Activated T-cell treated with anti-CD3 and anti-CD28 coated beads for 4 hours (primary cell): Measurements from ENCODE around the gene SLC25A45.

Experiments used
- DNase-seq: peaks from one replicate; pipeline ENCODE4 v3.0.0-alpha.2; 2020

SLC25A45 gene

DNA sequence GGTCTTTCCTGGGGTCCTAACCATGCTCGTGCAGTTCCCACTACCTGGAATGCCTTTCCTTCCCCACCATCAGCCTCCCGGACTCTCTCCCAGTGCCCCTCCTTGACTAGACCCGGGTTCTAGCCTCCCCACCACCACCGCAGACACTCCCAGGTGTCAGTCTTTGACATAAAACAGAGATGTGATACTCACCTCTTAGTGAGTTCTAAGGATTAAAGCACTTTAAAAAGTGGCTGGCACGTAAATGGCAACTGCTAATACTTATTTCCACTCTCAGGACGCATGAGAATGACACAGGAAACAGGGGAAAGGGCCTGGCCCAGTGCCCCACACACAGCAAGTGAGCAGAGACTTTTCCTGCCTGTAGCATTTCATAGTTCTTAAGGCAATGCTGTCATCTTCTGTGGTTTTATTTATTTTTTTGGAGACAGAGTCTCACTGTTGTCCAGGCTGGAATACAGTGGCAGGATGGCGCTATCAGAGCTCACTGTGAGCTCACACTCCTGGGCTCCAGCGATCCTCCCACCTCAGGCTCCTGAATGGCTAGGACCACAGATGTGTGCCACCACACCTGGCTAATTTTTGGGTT, 1.9 kb upstream of the SLC25A45 start:
- no peak for DNase-seq

DNA sequence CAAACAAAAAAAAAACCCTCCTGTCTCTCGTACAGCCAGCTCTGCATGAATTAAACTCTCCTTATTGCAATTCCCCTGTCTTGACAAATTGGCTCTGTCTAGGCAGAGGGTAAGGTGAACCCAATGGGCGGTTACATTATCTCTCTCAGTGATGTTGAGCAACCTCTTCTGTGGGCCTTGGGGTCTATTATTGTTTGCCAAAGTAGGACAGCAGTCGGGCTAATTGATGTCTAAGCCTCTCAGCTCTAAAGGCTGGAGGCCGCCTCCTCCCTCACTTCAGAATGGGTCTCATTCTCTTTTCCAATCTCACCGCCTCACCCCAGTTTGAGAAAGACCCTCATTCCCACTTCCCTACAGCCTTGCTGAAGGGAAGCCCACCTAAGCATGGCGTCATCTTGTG, 1.3 kb upstream of the SLC25A45 start:
- no peak for DNase-seq

DNA sequence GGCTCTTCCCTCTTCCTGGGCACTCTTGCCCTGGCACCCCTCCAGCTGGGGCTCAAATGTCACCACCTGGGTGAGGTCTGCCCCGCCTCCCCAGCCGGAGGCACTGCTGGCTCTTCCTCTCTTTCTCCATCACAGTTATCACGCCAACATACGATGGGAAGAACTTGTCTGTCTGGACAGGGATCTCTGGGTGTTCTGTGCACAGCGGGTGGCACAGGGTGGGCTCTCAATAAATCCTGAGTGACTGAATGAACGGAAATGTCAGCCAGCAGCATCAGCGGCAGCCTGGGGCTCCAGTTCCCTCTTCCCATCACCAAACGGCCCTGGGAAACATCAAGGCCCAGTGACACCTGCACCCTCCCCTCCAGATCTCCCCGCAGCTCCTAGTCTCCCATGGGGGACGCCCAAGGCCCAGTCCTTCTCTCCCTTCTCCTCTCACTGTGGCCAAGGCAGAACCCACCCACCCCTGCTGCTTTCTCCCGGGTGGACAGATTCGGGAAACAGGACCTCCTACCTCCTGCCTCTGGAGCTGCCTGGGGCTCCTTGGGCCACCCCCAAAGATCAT, 440 bp upstream of the SLC25A45 start:
- DNase-seq: no peak

DNA sequence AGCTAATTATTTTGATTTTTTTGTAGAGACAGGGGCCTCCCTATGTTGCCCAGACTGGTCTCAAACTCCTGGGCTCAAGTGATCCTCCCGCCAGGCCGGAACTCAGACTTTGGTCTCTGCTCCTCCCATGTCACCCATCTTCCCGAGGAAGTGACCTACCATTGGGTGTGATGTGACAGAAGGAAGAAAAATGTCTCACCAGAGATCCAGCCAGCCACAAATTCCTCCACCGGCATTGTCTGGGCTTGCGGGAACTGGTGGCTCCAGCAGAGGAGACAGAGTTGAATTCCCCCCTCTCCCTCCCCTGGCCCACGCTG, 772 bp downstream of the SLC25A45 start:
- no peak for DNase-seq

DNA sequence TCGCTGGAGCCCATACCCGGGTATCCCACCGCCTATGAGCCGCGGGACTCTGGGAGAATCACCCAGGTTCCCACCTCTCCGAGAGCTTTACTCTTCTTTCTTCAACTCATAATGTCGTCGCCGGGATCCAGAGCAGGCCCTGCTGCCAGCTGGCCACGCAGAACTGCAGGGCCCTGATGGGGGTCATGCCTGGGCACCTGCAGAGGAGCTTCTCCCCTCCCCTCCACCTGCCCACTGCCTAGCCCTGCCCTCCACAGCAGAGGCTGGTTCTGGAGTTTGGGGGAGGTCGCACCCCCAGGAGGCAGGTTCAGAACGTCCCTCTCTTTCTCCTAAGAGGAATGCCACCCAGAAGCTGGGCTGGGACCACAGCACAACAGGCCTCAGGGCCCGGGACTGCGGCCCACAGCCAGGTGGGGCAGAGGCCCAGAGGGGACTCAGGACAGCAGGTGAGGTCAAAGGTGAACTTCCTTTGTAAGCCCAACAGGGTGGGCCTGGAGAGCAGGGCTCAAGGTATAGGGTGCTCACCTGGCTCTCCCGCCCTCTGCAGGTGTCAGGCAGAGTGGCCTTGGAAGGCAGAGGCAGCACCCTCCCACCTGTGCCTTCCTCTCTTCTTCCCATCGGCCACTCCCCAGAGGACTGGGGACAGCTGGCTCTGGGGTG, 1.9 kb downstream of the SLC25A45 start:
- DNase-seq: no peak

DNA sequence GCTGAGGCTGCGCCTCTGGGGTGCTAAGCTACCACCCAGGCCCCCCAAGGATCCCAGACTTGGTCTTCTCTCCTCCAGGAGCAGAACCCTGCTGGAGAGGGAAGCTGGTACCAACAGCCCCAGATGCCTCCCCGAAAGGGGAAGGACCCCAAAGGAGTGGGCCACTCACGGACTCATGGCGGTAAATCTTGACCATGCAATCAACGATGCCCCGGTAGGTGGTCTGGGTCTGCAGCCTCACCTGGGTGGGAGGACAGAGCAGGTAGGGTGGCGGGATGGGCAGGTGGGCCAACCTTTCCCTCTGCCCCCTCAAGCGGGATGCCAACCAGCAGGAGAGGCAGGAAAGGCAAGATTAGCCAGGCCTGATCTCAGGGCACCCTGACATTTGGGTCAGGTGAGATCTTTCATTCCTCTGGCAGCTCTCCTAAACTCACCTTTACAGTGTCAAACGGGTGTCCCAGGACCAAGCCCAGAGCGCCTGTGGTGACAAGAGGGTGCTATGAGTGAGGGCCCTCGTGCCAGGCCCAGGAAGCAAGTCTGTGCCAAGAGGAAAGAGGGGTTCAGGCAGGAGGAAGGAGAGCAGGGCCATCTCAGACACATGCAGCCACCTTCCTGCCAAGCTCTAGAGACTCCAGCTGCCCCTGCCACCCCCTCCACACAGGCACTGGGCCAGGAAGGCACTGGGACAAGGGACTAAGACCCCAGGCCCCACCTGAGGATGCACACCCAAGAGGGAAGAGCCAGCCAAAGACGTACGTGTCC, 2.6 kb downstream of the SLC25A45 start:
- DNase-seq: no peak

DNA sequence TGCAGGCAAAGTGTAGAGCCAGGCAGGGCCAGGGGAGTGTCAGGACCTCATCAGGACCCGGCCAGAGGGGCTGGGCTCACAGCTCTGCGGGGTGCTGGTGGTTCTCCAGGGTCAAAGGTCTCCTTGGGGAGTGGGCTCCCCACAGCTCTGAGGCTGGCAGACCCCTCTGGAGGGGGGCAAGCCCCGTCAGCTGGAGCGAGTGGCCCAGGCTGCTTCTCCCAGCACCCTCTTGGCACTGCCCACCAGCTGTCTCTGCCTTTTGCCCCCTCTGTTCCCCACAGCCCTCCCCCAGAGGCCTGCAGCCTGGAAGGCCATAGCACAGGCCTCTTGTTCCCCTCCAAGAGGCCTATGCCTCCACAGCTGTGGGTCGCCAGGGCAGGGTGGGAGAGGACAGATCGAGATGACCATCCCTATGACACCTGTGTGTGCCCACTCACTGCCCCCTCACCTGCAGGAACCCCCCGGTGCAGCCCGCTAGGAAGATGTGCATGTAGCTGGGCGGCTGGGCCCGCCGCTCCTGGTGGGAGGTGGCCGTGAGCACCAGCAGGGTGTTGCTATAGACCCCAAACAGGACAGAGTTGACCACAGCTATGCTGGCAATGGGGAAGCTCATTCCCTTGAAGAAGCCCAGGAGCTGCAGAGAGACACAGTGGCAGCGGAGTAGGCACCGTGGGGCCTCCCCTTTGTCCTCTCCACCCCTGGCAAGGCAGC, 3.4 kb downstream of the SLC25A45 start:
- no peak for DNase-seq

DNA sequence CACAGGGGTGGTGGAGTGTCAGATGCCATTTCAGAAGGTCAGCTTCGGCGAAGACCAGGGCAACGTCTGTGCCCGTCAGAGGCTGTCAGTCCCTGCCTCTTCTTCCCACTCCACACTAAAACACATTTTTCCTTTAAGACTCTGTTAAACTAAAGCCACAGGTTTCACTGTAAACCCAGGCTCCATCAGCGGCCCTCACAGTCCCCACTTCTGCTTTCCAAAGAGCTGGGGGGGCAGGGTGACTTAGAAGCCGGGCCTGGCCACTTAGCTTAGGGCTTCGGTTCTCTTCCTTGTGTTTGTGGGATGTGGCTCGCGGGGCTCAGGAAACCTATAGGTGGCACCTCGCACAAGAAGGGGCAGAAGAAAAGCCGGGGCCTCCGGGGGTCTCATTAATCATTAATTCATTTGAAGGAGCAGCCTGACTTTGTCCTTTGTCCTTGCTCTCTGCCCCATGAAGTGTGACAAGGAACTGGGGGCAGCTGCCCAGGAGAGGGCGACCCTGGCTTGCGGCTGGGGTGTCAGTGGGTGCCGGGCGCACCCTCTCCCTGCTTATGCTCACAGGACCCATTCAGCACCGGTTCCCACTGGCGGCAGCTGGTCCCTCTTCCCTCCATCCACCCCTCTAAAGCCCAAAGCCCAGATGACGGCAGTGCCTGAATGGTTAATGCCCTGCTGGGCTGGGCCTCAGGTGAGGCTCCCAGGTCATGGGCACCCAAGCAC, 4.1 kb downstream of the SLC25A45 start:
- no peak for DNase-seq

DNA sequence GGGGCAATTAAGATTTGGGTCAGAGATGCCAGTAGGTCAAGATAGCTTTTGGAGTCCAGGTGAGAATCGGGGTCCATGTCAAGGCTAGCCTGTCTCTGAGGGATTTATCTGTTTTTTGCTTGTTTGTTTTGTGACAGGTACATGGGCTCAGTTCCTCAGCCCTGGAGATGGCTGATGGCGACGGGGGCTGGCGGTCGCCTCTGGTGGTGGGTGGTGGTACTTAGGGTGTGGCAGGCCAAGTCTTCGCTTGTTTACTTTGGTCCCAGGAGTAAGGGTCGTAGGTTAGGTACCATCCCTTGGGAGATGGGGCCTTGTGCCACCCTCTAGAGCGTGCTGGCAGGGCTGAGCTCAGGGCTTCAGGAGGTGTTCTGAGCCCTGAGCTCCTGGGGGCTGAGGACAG, 4.7 kb downstream of the SLC25A45 start:
- DNase-seq: no peak

DNA sequence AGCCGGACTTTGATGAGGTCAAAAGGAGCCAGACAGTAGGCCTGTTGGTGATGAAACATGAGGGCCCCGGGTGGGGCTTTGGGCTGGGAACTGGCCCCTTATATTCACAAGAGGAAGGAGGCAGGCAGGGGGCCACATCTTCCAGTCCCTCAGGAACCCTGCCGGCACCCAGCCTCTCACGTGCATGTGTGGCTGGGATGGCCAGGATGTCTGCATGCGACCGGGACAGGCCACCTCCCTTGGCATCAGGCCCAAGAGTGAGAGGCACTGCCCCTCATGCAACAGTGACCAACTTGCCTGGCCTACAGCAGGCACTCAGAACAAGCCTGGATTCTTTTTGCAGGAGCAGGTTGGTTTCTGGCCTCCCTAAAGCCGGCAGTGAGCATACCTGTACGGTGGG, 5.4 kb downstream of the SLC25A45 start:
- no peak for DNase-seq

DNA sequence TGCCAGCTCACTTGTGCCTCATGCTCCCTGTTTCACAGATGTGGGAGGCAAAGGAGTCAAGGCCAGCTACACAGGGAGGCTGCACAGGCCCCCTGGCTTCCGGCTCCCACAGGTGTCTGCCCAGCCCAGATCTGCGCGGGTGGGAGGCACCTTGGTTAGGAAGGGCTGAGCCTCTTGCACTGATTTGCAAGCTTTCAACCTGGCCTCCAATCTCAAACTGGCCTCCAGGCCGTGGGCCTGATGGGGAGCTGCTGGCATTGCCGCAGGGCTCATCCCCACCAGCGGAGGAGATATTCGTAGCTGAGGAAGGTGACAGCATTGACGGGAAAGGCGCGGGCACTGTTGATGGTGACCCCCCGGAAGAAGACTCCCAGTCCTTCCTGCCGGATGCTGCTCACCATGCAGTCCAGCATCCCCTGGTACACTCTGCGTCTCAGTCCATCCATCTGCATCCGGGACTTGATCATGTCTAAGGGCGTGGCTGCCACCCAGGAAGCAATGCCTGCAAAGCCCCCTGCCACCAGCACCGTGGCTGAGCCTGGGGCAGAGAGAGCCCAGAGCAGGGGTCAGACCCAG, 6.2 kb downstream of the SLC25A45 start:
- DNase-seq: no peak

DNA sequence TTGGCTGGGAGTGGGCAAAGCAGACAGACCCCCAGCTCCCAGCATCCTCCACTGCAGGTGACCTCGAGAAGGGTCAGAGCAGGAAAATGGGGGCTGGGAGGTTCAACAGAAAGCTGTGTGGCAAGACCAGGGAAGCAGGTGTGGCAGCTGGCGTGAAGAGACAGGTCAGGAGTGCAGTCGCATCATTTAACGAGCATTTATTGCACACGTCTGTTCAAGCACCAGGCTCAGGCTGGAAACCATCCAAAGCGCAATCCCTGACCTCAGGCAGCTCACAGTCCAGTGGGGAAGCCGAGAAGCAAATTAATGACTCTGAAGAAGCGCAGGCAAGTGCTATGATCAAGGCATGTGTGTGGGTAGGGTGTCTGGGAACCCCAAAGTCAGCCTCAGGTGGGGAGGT, 7.4 kb downstream of the SLC25A45 start:
- no peak for DNase-seq

DNA sequence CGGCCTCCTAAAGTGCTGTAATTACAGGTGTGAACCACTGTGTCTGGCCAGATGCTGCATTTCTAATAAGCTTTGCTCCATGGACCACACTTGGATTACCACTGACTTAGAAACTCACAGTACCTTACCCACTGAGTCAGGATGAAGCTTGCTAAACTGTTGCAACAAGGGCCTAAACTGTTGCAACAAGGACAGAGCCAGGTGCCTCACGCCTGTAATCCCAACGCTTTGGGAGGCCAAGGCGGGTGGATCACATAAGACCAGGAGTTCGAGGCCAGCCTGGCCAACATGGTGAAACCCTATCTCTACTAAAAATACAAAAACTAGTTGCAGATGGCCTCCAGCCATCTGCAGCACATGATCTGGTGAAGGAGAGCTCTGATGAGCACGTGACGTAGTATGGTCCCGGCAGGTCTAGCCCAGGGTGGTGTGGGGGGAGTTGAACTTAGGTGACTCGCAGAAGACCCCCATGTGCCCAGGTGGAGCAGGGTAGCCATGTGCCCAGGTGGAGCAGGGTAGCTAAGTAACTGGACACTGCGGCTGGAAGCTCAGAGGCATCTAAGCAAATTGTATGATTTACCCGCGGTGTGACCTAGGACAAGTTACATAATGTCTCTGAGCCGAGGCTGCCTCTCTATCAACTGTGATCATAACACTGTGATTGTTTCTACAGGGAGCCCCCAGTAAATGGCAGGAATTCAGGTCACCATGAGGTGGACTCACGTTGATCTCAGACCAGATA, 8.4 kb downstream of the SLC25A45 start:
- no peak for DNase-seq

DNA sequence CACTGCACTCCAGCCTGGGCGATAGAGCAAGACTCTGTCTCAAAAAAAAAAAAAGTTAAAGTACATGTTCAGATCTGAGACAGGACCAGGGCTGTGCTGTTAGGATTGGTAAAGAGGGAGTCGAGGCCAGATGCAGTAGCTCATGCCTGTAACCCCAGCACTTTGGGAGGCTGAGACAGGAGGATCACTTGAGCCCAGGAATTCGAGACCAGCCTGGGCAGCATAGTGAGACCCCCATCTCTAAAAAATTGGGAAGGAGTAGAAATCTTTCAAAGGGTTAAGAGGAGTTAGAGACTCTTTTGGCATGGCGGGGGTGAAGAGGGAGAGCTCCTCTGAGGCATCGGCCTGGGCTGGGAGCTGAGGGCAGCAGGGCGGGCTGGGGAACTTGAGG, 11.8 kb downstream of the SLC25A45 start:
- no peak for DNase-seq

DNA sequence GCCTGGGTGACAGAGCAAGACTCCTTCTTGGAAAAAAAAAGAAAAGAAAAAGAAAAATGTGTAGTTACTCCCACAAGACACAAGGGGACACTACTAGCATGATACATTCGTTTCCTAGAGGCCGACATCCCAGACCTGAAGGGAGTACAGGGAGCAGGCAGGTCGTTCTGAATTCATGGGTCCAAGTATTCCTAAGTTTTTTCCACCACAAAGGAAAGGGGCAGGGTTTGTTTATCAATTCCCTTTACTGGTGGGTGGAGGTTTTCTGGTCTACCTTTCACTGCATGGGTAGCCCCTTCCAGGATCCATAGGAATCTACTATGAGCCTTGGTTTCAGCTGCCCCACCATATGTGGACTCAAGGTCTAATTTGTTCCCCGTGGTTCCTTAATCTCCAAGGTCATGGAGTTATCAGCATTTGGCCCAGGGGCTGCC, 16.1 kb downstream of the SLC25A45 start:
- no peak for DNase-seq

DNA sequence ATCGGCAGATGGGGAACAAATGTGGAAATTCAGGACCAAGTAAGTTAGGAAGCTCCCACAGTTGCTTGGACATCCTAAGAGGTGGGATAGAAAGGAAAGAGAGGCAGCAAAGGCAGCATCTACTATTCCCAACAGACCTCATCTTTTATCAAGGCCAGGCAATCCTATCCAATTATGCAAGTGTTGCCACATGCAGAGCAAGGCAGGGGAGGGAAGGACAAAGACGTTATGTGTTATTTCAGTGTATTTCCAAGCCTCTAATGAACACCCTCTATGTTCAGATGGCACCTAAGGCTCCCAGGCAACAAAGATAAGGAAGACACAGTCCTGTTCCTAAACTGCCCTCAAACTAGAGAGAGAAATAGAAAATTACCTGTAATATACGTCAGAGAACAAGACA, 18.7 kb downstream of the SLC25A45 start:
- no peak for DNase-seq

DNA sequence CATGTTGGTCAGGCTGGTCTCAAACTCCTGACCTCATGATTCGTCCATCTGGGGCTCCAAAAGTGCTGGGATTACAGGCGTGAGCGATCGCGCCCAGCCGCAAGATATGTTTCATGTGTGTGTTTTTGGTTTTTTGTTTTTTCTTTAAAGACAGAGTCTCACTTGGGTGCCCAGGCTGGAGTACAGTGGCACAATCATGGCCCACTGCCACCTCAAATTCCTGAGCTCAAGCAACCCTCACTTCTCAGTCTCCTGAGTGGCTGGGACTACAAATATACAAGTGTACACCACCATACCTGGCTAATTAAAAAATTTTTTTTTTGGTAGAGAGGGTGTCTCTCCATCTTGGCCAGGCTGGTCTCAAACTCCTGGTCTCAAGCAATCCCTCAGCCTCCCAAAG, 19.5 kb downstream of the SLC25A45 start:
- no peak for DNase-seq

DNA sequence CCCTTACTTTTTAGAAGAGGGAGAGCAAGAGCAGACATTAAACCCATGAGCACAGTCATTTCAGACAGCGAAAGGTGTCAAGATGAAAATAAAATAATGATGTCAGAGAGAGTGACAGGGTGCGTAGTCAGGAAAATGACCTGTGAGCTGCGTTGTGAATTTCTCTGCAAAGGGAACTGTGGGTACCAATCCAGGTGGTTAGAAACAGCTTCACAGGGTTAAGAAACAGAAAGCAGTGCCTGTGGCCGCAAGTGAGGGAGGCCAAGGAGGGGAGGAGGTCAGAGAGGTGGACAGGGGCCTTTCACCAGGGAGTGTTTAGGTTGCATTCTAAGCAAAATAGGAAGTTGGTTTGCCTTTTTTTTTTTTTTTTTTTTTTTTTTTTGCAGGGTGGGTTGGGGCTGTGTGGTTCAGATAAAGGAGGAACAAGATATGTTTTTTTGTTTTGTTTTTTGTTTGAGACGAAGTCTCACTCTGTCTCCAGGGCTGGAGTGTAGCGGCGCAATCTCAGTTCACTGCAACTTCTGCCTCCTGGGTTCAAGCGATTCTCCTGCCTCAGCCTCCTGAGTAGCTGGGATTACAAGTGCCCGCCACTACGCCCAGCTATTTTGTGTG, 20.0 kb downstream of the SLC25A45 start:
- DNase-seq: no peak

DNA sequence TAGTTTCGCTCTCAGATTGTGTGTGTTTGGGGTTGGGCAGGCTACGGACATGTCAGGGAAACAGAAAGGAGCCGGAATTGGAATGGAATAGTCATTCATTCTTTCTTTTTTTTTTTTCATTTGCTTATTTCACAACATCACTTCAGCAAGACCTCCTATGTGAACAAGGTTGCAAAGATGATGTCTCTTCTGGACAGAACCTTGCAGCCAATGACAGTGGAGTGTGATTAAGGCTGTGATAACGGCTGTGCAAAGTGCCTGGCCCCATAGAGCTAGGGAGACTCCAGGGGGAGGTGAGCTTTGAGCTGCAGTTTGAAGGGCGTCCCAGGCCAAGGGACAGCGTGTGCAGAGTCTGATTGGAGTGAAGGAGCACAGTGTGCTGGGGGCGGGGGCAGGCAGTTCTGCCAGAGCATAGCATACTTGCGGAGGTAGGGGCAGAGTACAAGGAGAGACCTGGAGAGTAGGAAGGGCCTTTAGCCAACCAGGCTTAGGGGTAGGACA, 24.5 kb downstream of the SLC25A45 start:
- DNase-seq: no peak

DNA sequence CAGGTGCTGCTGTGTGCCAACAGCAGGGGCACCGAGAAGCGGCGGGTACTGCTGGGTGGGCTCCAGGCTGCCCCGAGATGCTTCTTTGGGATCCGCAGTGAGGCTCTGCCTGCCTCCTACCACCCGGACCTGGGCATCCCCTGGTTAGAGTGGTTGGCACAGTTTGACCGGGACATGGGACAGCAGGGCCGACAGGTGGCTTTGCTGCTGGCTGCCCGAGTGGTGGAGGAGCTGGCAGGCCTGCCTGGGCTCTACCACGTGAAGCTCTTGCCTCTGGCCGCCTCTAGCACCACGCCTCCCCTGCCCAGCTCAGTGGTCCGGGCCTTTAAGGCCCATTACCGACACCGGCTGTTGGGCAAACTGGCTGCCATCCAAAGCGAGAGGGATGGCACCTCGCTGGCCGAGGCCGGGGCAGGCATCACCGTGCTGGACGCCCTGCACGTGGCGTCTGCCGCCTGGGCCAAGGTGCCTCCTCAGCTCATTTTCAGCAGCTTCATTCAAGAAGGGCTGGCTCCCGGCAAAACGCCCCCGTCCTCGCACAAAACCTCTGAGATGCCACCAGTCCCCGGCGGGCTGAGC, 26.0 kb downstream of the SLC25A45 start:
- DNase-seq: no peak
